ENCODE data around the gene FAM83E. TPM values are rescaled to one million over a fixed set of nuclear protein-coding genes. Genes with fewer than 3 reads are reported as not detected.

The FAM83E gene
- total and polyA plus RNA-seq, 2 experiments from 2014 or later, result 1.0 to 2.3 TPM

- Mint-ChIP-seq H3K27me3 (ENCODE audit: insufficient read depth, low read depth, poor library complexity) (peaks cover 11% of the 10 kb centered on the region), H3K4me3 (no peak overlapping the region), H3K36me3 (ENCODE audit: low read depth) (no peaks in the 10 kb centered on the region; the same call in 2 of the 3 replicates), H3K4me1 (peaks cover 7% of the 10 kb centered on the region; the same call in 2 of the 3 replicates), H3K27ac (no peak overlapping the region), H3K9me3 (no peaks in the 10 kb centered on the region)
- Histone ChIP-seq H3K4me1 (ENCODE audit: insufficient read depth) (no peaks in the 10 kb centered on the region), H3K9me2 (ENCODE audit: insufficient read depth) (no peaks in the 10 kb centered on the region), H3K79me2 (replicated peaks; ENCODE audit: insufficient read depth) (no peaks in the 10 kb centered on the region), H4K20me1 (replicated peaks; ENCODE audit: insufficient read depth) (no peaks in the 10 kb centered on the region), H3K36me3 (ENCODE audit: insufficient read depth) (no peaks in the 10 kb centered on the region), H3K4me2 (no peak overlapping the region), H3K27me3 (ENCODE audit: insufficient read depth) (no peaks in the 10 kb centered on the region), H3F3A (replicated peaks; ENCODE audit: low read depth) (no peaks in the 10 kb centered on the region), H3K27ac (ENCODE audit: low read depth) (no peak overlapping the region), H2AFZ (no peak overlapping the region), H3K4me3 (no peak overlapping the region)
- no peak for ATAC-seq
- TF ChIP-seq REST (IDR thresholded peaks at IDR 0.05; ENCODE audit: unreplicated experiment) (no peak), ZNF462 (CRISPR knock-in tag; IDR thresholded peaks at IDR 0.05) (no peak), EZH2 (IDR thresholded peaks at IDR 0.05; ENCODE audit: low read depth, unreplicated experiment) (no peak), JUNB (IDR thresholded peaks at IDR 0.05; ENCODE audit: unreplicated experiment) (no peak), POLR2AphosphoS5 (IDR thresholded peaks at IDR 0.05; ENCODE audit: low read depth) (no peak), STAT1 (IDR thresholded peaks at IDR 0.05; ENCODE audit: unreplicated experiment) (no peak), EZH2phosphoT487 (IDR thresholded peaks at IDR 0.05; ENCODE audit: unreplicated experiment) (no peak), ZNF331 (CRISPR knock-in tag; IDR thresholded peaks at IDR 0.05; ENCODE audit: low read depth) (no peak), NANOG (IDR thresholded peaks at IDR 0.05; ENCODE audit: borderline replicate concordance) (no peak), ZNF114 (CRISPR knock-in tag; IDR thresholded peaks at IDR 0.05) (no peak), CREB1 (CRISPR knock-in tag; IDR thresholded peaks at IDR 0.05; ENCODE audit: low read depth) (no peak)
- TF ChIP-seq, protein P1, sequence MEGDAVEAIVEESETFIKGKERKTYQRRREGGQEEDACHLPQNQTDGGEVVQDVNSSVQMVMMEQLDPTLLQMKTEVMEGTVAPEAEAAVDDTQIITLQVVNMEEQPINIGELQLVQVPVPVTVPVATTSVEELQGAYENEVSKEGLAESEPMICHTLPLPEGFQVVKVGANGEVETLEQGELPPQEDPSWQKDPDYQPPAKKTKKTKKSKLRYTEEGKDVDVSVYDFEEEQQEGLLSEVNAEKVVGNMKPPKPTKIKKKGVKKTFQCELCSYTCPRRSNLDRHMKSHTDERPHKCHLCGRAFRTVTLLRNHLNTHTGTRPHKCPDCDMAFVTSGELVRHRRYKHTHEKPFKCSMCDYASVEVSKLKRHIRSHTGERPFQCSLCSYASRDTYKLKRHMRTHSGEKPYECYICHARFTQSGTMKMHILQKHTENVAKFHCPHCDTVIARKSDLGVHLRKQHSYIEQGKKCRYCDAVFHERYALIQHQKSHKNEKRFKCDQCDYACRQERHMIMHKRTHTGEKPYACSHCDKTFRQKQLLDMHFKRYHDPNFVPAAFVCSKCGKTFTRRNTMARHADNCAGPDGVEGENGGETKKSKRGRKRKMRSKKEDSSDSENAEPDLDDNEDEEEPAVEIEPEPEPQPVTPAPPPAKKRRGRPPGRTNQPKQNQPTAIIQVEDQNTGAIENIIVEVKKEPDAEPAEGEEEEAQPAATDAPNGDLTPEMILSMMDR (conservative IDR thresholded peaks at IDR 0.05; ENCODE audit: low read depth in 2 of 2), result no peak
- TF ChIP-seq, protein P2, sequence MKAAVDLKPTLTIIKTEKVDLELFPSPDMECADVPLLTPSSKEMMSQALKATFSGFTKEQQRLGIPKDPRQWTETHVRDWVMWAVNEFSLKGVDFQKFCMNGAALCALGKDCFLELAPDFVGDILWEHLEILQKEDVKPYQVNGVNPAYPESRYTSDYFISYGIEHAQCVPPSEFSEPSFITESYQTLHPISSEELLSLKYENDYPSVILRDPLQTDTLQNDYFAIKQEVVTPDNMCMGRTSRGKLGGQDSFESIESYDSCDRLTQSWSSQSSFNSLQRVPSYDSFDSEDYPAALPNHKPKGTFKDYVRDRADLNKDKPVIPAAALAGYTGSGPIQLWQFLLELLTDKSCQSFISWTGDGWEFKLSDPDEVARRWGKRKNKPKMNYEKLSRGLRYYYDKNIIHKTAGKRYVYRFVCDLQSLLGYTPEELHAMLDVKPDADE (IDR thresholded peaks at IDR 0.05), result no peak
- no peak for DNase-seq (ENCODE audit: low spot score)
Measured at GRCh38 chr19:48603850-48604249, 11.0 kb downstream of the FAM83E start.
